Measurements from ENCODE around the gene SDHA.
"Not testable (repeated sequence)": the region's sequence is repeated elsewhere in the genome, so short reads cannot be mapped to it uniquely, and the experiment has no call there.

Gene SDHA

DNA sequence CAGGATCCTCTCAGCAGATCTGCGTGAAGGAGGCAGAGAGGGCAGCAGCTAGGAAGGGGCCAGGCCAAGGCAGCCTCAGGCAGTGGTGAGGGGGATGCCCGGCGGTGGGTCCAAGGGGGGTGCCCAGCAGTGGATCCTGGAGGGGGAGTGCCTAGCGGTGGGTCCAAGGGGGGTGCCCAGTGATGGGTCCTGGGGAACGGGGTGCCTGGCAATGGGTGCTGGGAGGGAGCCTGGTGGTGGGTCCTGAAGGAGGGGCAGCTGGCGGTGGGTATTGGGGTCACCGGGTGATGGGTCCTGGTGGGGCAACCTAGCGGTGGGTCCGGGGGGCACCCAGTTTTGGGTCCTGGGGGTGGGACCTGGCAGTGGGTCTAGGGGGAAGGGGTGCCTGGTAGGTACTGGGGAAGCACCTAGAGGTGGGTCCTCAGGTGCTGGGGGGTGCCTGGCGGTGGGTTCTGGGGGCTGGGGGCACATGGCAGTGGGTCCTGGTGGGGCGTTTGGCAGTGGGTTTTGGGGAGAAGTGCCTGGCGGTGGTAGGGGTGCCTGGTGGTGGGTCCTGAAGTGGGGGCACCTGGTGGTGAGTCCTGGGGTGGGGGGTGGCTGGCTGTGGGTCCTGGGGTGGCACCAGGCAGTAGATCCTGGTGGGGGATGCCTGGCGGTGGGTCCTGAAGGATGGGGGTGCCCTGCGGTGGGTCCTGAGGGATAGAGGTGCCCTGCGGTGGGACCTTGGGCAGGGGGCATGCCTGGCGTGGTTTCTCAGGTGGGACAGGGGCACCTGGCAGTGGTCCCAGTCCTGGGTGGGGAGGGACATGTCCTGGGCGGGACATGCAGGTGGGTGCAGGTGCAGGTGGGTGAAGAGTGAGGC lies 24.9 kb upstream of the SDHA start:
- TF ChIP-seq, protein P1, sequence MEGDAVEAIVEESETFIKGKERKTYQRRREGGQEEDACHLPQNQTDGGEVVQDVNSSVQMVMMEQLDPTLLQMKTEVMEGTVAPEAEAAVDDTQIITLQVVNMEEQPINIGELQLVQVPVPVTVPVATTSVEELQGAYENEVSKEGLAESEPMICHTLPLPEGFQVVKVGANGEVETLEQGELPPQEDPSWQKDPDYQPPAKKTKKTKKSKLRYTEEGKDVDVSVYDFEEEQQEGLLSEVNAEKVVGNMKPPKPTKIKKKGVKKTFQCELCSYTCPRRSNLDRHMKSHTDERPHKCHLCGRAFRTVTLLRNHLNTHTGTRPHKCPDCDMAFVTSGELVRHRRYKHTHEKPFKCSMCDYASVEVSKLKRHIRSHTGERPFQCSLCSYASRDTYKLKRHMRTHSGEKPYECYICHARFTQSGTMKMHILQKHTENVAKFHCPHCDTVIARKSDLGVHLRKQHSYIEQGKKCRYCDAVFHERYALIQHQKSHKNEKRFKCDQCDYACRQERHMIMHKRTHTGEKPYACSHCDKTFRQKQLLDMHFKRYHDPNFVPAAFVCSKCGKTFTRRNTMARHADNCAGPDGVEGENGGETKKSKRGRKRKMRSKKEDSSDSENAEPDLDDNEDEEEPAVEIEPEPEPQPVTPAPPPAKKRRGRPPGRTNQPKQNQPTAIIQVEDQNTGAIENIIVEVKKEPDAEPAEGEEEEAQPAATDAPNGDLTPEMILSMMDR (IDR thresholded peaks at IDR 0.05; ENCODE audit: low read depth, low read length, missing control alignments), result no peak
- no peak for DNase-seq (ENCODE audit: extremely low read depth, low read depth)
- H3K4me3 ChIP-seq (replicated peaks; ENCODE audit: low read depth, low read length), result no peak overlapping the region

GRCh38 chr5:194102-194501 lies 24.0 kb upstream of the SDHA start:
- no peak overlapping the region for H3K4me3 ChIP-seq (replicated peaks; ENCODE audit: low read depth, low read length)
- DNase-seq (ENCODE audit: extremely low read depth, low read depth), result no peak
- TF ChIP-seq, protein P1 (IDR thresholded peaks at IDR 0.05; ENCODE audit: low read depth, low read length, missing control alignments), result no peak

- no peak overlapping the region for H3K4me3 ChIP-seq (replicated peaks; ENCODE audit: low read depth, low read length)
- TF ChIP-seq, protein P1 (IDR thresholded peaks at IDR 0.05; ENCODE audit: low read depth, low read length, missing control alignments), result no peak
- DNase-seq (ENCODE audit: extremely low read depth, low read depth), result no peak
These were observed 23.4 kb upstream of the SDHA start for GRCh38 chr5:194603-195209.

DNA sequence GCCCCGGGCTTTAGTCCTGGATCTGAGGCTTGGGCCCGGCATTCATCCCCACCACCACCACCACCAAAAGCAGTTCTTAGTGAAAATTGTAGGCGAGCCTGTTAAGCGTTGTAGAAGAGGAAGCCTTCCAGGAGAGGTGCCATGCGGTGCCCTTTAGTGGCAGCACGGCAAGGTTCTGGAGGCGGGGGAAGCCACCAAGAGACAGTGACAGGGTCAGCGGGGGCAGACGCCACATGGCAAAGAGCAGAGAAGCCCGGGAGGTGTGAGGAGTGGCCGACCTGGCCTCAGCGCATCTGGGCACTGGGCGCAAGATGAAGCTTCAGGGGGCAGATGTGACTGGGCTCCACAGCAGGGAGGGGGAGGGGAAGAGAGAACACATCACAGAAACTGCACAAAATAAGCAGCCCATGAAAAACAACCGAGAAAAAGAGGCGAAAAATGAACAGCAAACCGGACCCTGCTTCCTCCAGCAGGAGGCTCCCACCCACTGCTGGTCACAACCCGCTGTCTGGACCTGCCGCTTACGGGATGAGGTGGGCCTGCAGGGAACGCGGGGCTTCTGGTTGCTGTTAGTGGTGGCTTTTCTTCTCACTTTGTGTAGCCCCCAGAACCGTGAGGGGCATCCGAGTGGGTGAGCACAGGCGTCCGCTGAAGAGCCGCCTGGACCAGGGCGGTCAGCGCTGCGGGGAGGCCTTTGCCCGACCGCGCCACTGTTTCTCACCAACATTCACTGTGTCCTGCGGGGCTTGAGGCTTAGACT lies 22.5 kb upstream of the SDHA start:
- TF ChIP-seq, protein P1 (IDR thresholded peaks at IDR 0.05; ENCODE audit: low read depth, low read length, missing control alignments), result no peak
- no peak for DNase-seq (ENCODE audit: extremely low read depth, low read depth)
- H3K4me3 ChIP-seq (replicated peaks; ENCODE audit: low read depth, low read length), result no peak overlapping the region

- H3K4me3 ChIP-seq (replicated peaks; ENCODE audit: low read depth, low read length), result no peak overlapping the region
- DNase-seq (ENCODE audit: extremely low read depth, low read depth), result no peak
- TF ChIP-seq, protein P1 (IDR thresholded peaks at IDR 0.05; ENCODE audit: low read depth, low read length, missing control alignments), result no peak
These were observed 21.8 kb upstream of the SDHA start for GRCh38 chr5:196350-196749.

- DNase-seq (ENCODE audit: extremely low read depth, low read depth), result not testable (repeated sequence)
These were observed 21.1 kb upstream of the SDHA start for GRCh38 chr5:197031-197430.

More at GRCh38 chr5:197031-197430, 21.1 kb upstream of the SDHA start:
- not testable (repeated sequence) for H3K4me3 ChIP-seq (replicated peaks; ENCODE audit: low read depth, low read length)
